ENCODE measurements around the gene INTS13.
"Not testable (repeated sequence)": the region's sequence is repeated elsewhere in the genome, so short reads cannot be mapped to it uniquely, and the experiment has no call there.

Gene INTS13

GRCh38 chr12:26935636-26936378 is 2.0 kb downstream of the INTS13 start:
- DNase-seq (ENCODE audit: low read depth): no peak

GRCh38 chr12:26929590-26929989 is 8.2 kb downstream of the INTS13 start:
- DNase-seq (ENCODE audit: low read depth): no peak

- DNase-seq (ENCODE audit: low read depth): no peak
These were observed 9.1 kb downstream of the INTS13 start for GRCh38 chr12:26928661-26929060.

- no peak for DNase-seq (ENCODE audit: low read depth)
These were observed 15.9 kb downstream of the INTS13 start for GRCh38 chr12:26921886-26922285.

GRCh38 chr12:26919216-26919555 is 18.6 kb downstream of the INTS13 start:
- DNase-seq (ENCODE audit: low read depth): no peak

- DNase-seq (ENCODE audit: low read depth): peak; percentile 46
These were observed 19.2 kb downstream of the INTS13 start for GRCh38 chr12:26918321-26919215.

- no peak for DNase-seq (ENCODE audit: low read depth)
These were observed 31.1 kb downstream of the INTS13 start for GRCh38 chr12:26906704-26907103.

- no peak for DNase-seq (ENCODE audit: low read depth)
These were observed 31.8 kb downstream of the INTS13 start for GRCh38 chr12:26906024-26906423.

GRCh38 chr12:26903396-26903795 is 34.4 kb downstream of the INTS13 start:
- not testable (repeated sequence) for DNase-seq (ENCODE audit: low read depth)

- peak; percentile 3 for DNase-seq (ENCODE audit: low read depth)
These were observed 40.9 kb downstream of the INTS13 start for GRCh38 chr12:26896913-26897312.

GRCh38 chr12:26895672-26896071 is 42.1 kb downstream of the INTS13 start:
- no peak for DNase-seq (ENCODE audit: low read depth)

- DNase-seq (ENCODE audit: low read depth): no peak
These were observed 46.1 kb downstream of the INTS13 start for GRCh38 chr12:26891704-26892103.

- no peak for DNase-seq (ENCODE audit: low read depth)
These were observed 47.0 kb downstream of the INTS13 start for GRCh38 chr12:26890784-26891183.

GRCh38 chr12:26884765-26885576 is 52.8 kb downstream of the INTS13 start:
- DNase-seq (ENCODE audit: low read depth): peak; percentile 80

- no peak for DNase-seq (ENCODE audit: low read depth)
These were observed 57.2 kb downstream of the INTS13 start for GRCh38 chr12:26880625-26881024.

GRCh38 chr12:26878661-26879119 is 59.1 kb downstream of the INTS13 start:
- DNase-seq (ENCODE audit: low read depth): peak; percentile 1

GRCh38 chr12:26874501-26875296 is 63.1 kb downstream of the INTS13 start:
- DNase-seq (ENCODE audit: low read depth): no peak

GRCh38 chr12:26872625-26873024 is 65.2 kb downstream of the INTS13 start:
- DNase-seq (ENCODE audit: low read depth): no peak

- DNase-seq (ENCODE audit: low read depth): no peak
These were observed 65.8 kb downstream of the INTS13 start for GRCh38 chr12:26871985-26872384.

- peak; percentile 56 for DNase-seq (ENCODE audit: low read depth)
These were observed 67.0 kb downstream of the INTS13 start for GRCh38 chr12:26870491-26871419.

Data from EH (cell line).